HepG2 (cell line): ENCODE measurements around the gene WDCP. TPM values are rescaled to one million over a fixed set of nuclear protein-coding genes. Genes with fewer than 3 reads are reported as not detected.

Source experiments
- ATAC-seq: fragments of 200-7000 bp; cut with Tn5 transposase; 3 replicates; pipeline ENCODE4 v1.9.1; 2020; ENCODE audit warnings: mild to moderate bottlenecking, moderate library complexity
- BruUV-seq: library from RNA; stranded (reverse); fragments of 400-500 nt; replicated peaks from 2 replicates; lab custom pipeline; 2021; lab: Mats Ljungman, UMichigan
- CTCF ChIA-PET: fragments of 300-600 bp; formaldehyde crosslinking; extraction: SDS; loops from one replicate; lab custom pipeline; 2021; ENCODE audit warnings: low total read pairs, inconsistent platforms, low intra/inter-chr PET ratio; lab: Yijun Ruan, JAX
- POLR2A ChIA-PET: fragments of 350-600 bp; sonication (Branson Sonifier 250); formaldehyde crosslinking; loops from one replicate; lab custom pipeline; 2020; ENCODE audit warnings: antibody characterized with exemption, inconsistent platforms; lab: Yijun Ruan, JAX
- DNase-seq: peaks from one replicate; pipeline ENCODE4 v3.0.0-alpha.2; 2015; ENCODE audit warnings: low spot score
- FAIRE-seq: peaks from 3 replicates; lab custom pipeline; 2011; peaks lifted over from hg19 to GRCh38; lab: Jason Lieb, UNC
- H2AFZ ChIP-seq: one replicate; pipeline ENCODE4 v1.6.1; 2011; ENCODE audit warnings: low read length, inconsistent platforms
- H3K27ac ChIP-seq: fragments of 300-600 bp; 3 replicates; pipeline ENCODE4 v1.8.0; 2011; ENCODE audit warnings: mixed run types, mild to moderate bottlenecking, mixed read lengths, low read length, inconsistent platforms; ENCODE audit not compliant: insufficient read depth; ENCODE audit errors: extremely low read length
- H3K27me3 ChIP-seq, 2 experiments: fragments of 200-600 bp in 1 of 2; 2 replicates in 1 of 2; 3 replicates in 1 of 2; pipeline versions ENCODE4 v1.6.0 to v1.8.0; 2011; ENCODE audit warnings: low read length in 2 of 2, mild to moderate bottlenecking in 2 of 2, moderate library complexity in 2 of 2, inconsistent platforms in 1 of 2; ENCODE audit not compliant: insufficient read depth in 2 of 2, control insufficient read depth in 1 of 2
- H3K36me3 ChIP-seq, 2 experiments: fragments of 200-600 bp in 1 of 2; replicated peaks in 1 of 2; 2 replicates in 1 of 2; 3 replicates in 1 of 2; pipeline versions ENCODE4 v1.5.1 to v1.8.0; 2011; ENCODE audit warnings: low read length in 2 of 2, inconsistent platforms in 1 of 2; ENCODE audit not compliant: insufficient read depth in 2 of 2, control insufficient read depth in 1 of 2
- H3K4me1 ChIP-seq: 2 replicates; pipeline ENCODE4 v1.5.1; 2012; ENCODE audit warnings: low read length, inconsistent platforms; ENCODE audit not compliant: insufficient read depth
- H3K4me2 ChIP-seq: 2 replicates; pipeline ENCODE4 v1.6.0; 2011; ENCODE audit warnings: low read depth, low read length, inconsistent platforms
- H3K4me3 ChIP-seq, 3 experiments: fragments of 200-600 bp in 1 of 3; sonication (generic), shearing (Covaris generic) in 1 of 3; replicated peaks in 1 of 3; 2 replicates each; pipeline ENCODE4 v1.5.1; 2011 to 2016; ENCODE audit warnings: low read length in 3 of 3, inconsistent platforms in 2 of 3, low read depth in 2 of 3, mild to moderate bottlenecking in 2 of 3, control low read depth in 1 of 3, mixed read lengths in 1 of 3; ENCODE audit not compliant: insufficient read depth in 1 of 3
- H3K79me2 ChIP-seq: one replicate; pipeline ENCODE4 v1.6.1; 2011; ENCODE audit warnings: low read length, inconsistent platforms; ENCODE audit not compliant: insufficient read depth
- H3K9ac ChIP-seq: 2 replicates; pipeline ENCODE4 v1.6.0; 2011; ENCODE audit warnings: mild to moderate bottlenecking, low read depth, low read length, inconsistent platforms; ENCODE audit not compliant: insufficient read depth
- H3K9me3 ChIP-seq: 2 replicates; pipeline ENCODE4 v1.5.1; 2012; ENCODE audit warnings: mild to moderate bottlenecking, low read length
- H4K20me1 ChIP-seq: 2 replicates; pipeline ENCODE4 v1.6.0; 2011; ENCODE audit warnings: inconsistent platforms, mild to moderate bottlenecking, low read length, moderate library complexity; ENCODE audit not compliant: insufficient read depth
- CAMTA2 ChIP-seq: sonication (generic); formaldehyde crosslinking; IDR thresholded peaks from 2 replicates; pipeline ENCODE4 v1.4.0; 2020; ENCODE audit warnings: mild to moderate bottlenecking, missing genetic modification reagents, borderline replicate concordance
- CHCHD3 ChIP-seq: sonication (generic); formaldehyde crosslinking; IDR thresholded peaks from 2 replicates; pipeline ENCODE4 v1.8.0; 2022; ENCODE audit warnings: mild to moderate bottlenecking, missing genetic modification reagents, moderate library complexity
- NKX3-1 ChIP-seq: sonication (generic); formaldehyde crosslinking; IDR thresholded peaks from 2 replicates; pipeline ENCODE4 v1.5.0; 2020; ENCODE audit warnings: missing genetic modification reagents
- RAD21 ChIP-seq: fragments of 450-650 bp; formaldehyde crosslinking; IDR thresholded peaks from 2 replicates; pipeline ENCODE4 v1.5.0; 2020; ENCODE audit warnings: mild to moderate bottlenecking
- SMARCC2 ChIP-seq: fragments of 450-650 bp; IDR thresholded peaks from 2 replicates; pipeline ENCODE4 v1.6.1; 2017; ENCODE audit warnings: antibody characterized with exemption, mild to moderate bottlenecking
- SOX13 ChIP-seq, 3 experiments: fragments of 450-650 bp in 1 of 3; sonication (generic) in 1 of 3; formaldehyde crosslinking in 1 of 3; IDR thresholded peaks in 2 of 3; conservative IDR thresholded peaks in 1 of 3; 2 replicates each; pipeline versions ENCODE4 v1.5.0 to v1.6.1; 2016 to 2020; ENCODE audit warnings: antibody characterized with exemption in 1 of 3, mild to moderate bottlenecking in 1 of 3, missing compliant biosample characterization in 1 of 3, missing genetic modification reagents in 1 of 3, moderate library complexity in 1 of 3
- THAP11 ChIP-seq: IDR thresholded peaks from 2 replicates; pipeline ENCODE4 v1.6.1; 2016; ENCODE audit warnings: missing biosample characterization, missing genetic modification reagents
- ZBTB42 ChIP-seq: sonication (generic); formaldehyde crosslinking; IDR thresholded peaks from 2 replicates; pipeline ENCODE4 v1.5.0; 2020; ENCODE audit warnings: mild to moderate bottlenecking, missing genetic modification reagents
- ZBTB7A ChIP-seq: sonication (generic); formaldehyde crosslinking; IDR thresholded peaks from 2 replicates; pipeline ENCODE4 v1.8.0; 2022; ENCODE audit warnings: mild to moderate bottlenecking, missing genetic modification reagents
- ZC3H13 ChIP-seq: sonication (generic); formaldehyde crosslinking; IDR thresholded peaks from 2 replicates; pipeline ENCODE4 v1.8.1; 2023; ENCODE audit warnings: mild to moderate bottlenecking, missing genetic modification reagents, moderate library complexity
- ZMYM3 ChIP-seq: sonication (generic); formaldehyde crosslinking; IDR thresholded peaks from 2 replicates; pipeline ENCODE4 v1.5.1; 2020; ENCODE audit warnings: mild to moderate bottlenecking, missing genetic modification reagents
- ZNF329 ChIP-seq: sonication (generic); formaldehyde crosslinking; IDR thresholded peaks from 2 replicates; pipeline ENCODE4 v1.9.0; 2021; ENCODE audit warnings: low read depth, mild to moderate bottlenecking, missing genetic modification reagents
- ZNF451 ChIP-seq: sonication (generic); formaldehyde crosslinking; IDR thresholded peaks from 2 replicates; pipeline ENCODE4 v1.5.0; 2020; ENCODE audit warnings: mild to moderate bottlenecking, missing genetic modification reagents
- ZNF614 ChIP-seq: IDR thresholded peaks from 2 replicates; pipeline ENCODE4 v1.6.1; 2018; ENCODE audit warnings: missing biosample characterization, missing genetic modification reagents, inconsistent platforms, borderline replicate concordance
- ZNF768 ChIP-seq: sonication (generic); formaldehyde crosslinking; IDR thresholded peaks from 2 replicates; pipeline ENCODE4 v1.4.0; 2020; ENCODE audit warnings: missing genetic modification reagents
- WGBS: methylation state at CpG from one replicate; pipeline ENCODE4 v1.1.6; 2017; ENCODE audit warnings: low lambda C conversion rate; 5-methylcytosine and 5-hydroxymethylcytosine counted together
- in situ Hi-C: cut with HindIII; loops from 2 replicates; pipeline ENCODE4 v1.10.0; 2017; ENCODE audit warnings: low pct_unique_long_range_greater_than_20kb; ENCODE audit not compliant: extremely low pct_ligation_motif_present
- intact Hi-C: fragments of 100-400 bp; cut with micrococcal nuclease; formaldehyde crosslinking; loops from one replicate; pipeline ENCODE4 v1.10.0; 2022; ENCODE audit not compliant: unreplicated experiment
- polyA plus RNA-seq, 8 experiments: library from polyadenylated mRNA; depleted of rRNA in 3 of 8; stranded (reverse) in 7 of 8; unstranded in 1 of 8; fragments of >200 nt; fragmentation: Illumina TruSeq in 4 of 8; extraction: Trizol in 4 of 8; gene quantifications; 2 replicates each; pipeline versions ENCODE4 v1.2.1 to v1.2.3, GENCODE V29; 2011 to 2016; ENCODE audit warnings: low read depth in 4 of 8, missing spikeins in 1 of 8, mixed read lengths in 1 of 8; ENCODE audit not compliant: insufficient read depth in 1 of 8
- total RNA-seq, 5 experiments: library from RNA; depleted of rRNA; stranded (reverse); fragments of >200 nt; fragmentation: Illumina TruSeq; extraction: Trizol; gene quantifications; 2 replicates each; pipeline ENCODE4 v1.2.3, GENCODE V29; 2016; ENCODE audit warnings: low read depth in 1 of 5
- TF ChIP-seq, protein P1 (sequence below): sonication (generic); formaldehyde crosslinking; IDR thresholded peaks from 2 replicates; pipeline ENCODE4 v1.5.0; 2020; ENCODE audit warnings: missing genetic modification reagents, mild to moderate bottlenecking, borderline replicate concordance
- TF ChIP-seq, protein P2 (sequence below), 2 experiments: sonication (generic) in 1 of 2; formaldehyde crosslinking in 1 of 2; IDR thresholded peaks; 2 replicates each; pipeline versions ENCODE4 v1.4.0 to v1.6.1; 2018 to 2020; ENCODE audit warnings: missing genetic modification reagents in 2 of 2, borderline replicate concordance in 1 of 2, low read depth in 1 of 2, mild to moderate bottlenecking in 1 of 2, missing biosample characterization in 1 of 2
- TF ChIP-seq, protein P3 (sequence below): fragments of 450-650 bp; IDR thresholded peaks from 2 replicates; pipeline ENCODE4 v1.6.1; 2017; ENCODE audit warnings: mild to moderate bottlenecking

WDCP gene
- total and polyA plus RNA-seq, 2 of the 13 experiments (the other 11 are each of a cell fraction or from before 2014, with no cell fraction given) = 17.4 to 22.6 TPM

DNA sequence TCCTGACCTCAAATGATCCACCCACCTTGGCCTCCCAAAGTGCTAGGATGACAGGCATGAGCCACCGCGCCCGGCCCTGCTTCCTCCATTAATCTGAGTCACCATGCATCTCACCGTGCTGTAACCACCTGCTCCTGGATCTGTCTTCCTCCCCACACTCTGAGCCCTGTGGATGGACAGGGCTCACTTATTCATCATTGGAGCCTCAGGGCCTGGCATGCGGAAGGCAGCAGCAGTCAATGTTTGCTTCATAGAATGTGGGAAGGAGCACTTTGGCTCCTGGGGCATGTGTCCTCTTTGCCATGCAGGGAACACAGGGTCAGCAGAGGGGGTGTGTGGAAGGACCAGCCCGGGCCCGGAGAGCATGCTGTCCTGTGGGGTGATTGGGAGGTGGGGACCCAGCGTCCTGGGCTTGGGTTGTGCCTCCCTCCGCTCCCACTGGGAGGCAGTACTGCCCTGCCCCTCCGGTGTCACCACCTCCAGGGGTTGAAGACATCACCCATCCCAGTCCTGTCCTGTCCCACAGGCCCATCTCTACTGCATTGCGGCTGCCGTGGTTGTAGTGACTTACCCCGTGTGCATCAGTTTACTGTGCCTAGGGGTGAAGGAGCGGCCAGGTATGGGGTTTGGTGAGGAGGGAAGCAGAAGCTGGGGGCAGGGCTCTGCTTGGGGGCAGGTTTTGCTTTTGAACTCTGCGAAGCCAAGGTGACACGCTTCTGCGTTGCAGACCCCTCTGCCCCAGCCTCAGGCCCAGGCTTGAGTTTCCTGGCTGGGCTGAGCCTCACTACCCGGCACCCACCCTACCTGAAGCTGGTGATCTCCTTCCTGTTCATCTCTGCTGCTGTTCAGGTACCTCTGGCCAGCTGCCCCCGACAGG lies 25.8 kb downstream of the WDCP start:
- DNase-seq (peak; percentile 61), ATAC-seq (peak; percentile 84), FAIRE-seq (peak; percentile 76)
- Histone ChIP-seq H3K9ac (no peak overlapping the region), H3K4me2 (no peak overlapping the region), H3K27me3 (no peaks in the 10 kb centered on the region), H3K4me1 (peaks cover 44% of the 10 kb centered on the region), H2AFZ (no peak overlapping the region), H4K20me1 (no peaks in the 10 kb centered on the region), H3K79me2 (no peaks in the 10 kb centered on the region), H3K9me3 (no peaks in the 10 kb centered on the region), H3K4me3 (no peak overlapping the region), H3K27ac (peak overlapping the region; percentile 41), H3K36me3 (peaks cover 3 to 15% of the 10 kb centered on the region in 2 experiments; a peak in 3 of 5 replicates)
- ChIA-PET CTCF (interaction anchor here (1.3 to 3.4 kb wide), 3 partner anchors 39 to 143 kb away, joined by 8 to 37 read pairs (median 36); partner anchors contain the start of gene TP53I3), POLR2A (interaction anchor here (1.1 to 3.5 kb wide), 8 partner anchors 24 to 94 kb away, joined by 4 to 23 read pairs (median 13); partner anchors contain the start of genes ATAD2B, SF3B6, TP53I3 and WDCP)
- in situ Hi-C loops (loop anchor here (5.0 to 10.0 kb wide), 2 partner anchors 41 to 143 kb away; no protein-coding TSS in a partner anchor), intact Hi-C loops (loop anchor here (1.0 kb wide), 4 partner anchors 26 to 143 kb away; partner anchors contain the start of genes TP53I3 and WDCP)
- BruUV-seq = no TSS peak
- WGBS = 70% methylated on average over 17 of the region's 19 CpGs
- TF ChIP-seq ZBTB7A (CRISPR knock-in tag) = no peak
- no peak for TF ChIP-seq SOX13 (IDR thresholded peaks at IDR 0.05)
- no peak for TF ChIP-seq SOX13 (CRISPR knock-in tag; conservative IDR thresholded peaks at IDR 0.05 in 1 of 2, IDR thresholded peaks at IDR 0.05 in 1 of 2)
- peak; percentile 19; the same call in 1 of the 2 replicates for TF ChIP-seq ZNF768
- TF ChIP-seq ZNF329 (CRISPR knock-in tag) = no peak
- peak; percentile 18; the same call in 1 of the 2 replicates for TF ChIP-seq ZNF614 (CRISPR knock-in tag)
- no peak for TF ChIP-seq ZC3H13 (CRISPR knock-in tag)
- TF ChIP-seq THAP11 (CRISPR knock-in tag) = 0 out of 2 replicates have a peak, but pooled peaks have one; percentile 28
- TF ChIP-seq SMARCC2 = no peak
- peak; percentile 97 for TF ChIP-seq RAD21
- no peak for TF ChIP-seq ZMYM3 (CRISPR knock-in tag)
- TF ChIP-seq ZNF451 (CRISPR knock-in tag) = no peak; the same call in 1 of the 2 replicates
- TF ChIP-seq, protein P1, sequence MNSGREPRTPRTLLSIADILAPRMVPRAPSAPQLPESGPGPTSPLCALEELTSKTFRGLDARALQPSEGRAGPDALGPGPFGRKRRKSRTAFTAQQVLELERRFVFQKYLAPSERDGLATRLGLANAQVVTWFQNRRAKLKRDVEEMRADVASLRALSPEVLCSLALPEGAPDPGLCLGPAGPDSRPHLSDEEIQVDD (CRISPR knock-in tag) = no peak
- no peak for TF ChIP-seq CHCHD3 (CRISPR knock-in tag)
- TF ChIP-seq ZBTB42 (CRISPR knock-in tag) = no peak
- TF ChIP-seq, protein P2, sequence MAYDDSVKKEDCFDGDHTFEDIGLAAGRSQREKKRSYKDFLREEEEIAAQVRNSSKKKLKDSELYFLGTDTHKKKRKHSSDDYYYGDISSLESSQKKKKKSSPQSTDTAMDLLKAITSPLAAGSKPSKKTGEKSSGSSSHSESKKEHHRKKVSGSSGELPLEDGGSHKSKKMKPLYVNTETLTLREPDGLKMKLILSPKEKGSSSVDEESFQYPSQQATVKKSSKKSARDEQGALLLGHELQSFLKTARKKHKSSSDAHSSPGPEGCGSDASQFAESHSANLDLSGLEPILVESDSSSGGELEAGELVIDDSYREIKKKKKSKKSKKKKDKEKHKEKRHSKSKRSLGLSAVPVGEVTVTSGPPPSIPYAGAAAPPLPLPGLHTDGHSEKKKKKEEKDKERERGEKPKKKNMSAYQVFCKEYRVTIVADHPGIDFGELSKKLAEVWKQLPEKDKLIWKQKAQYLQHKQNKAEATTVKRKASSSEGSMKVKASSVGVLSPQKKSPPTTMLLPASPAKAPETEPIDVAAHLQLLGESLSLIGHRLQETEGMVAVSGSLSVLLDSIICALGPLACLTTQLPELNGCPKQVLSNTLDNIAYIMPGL (CRISPR knock-in tag; IDR thresholded peaks at IDR 0.05; ENCODE audit: borderline replicate concordance in 1 of 2, low read depth in 1 of 2) = peak in 1 of 2 experiments; percentile 63; a peak in 1 of 4 replicates
- no peak for TF ChIP-seq NKX3-1 (CRISPR knock-in tag)
- TF ChIP-seq CAMTA2 (CRISPR knock-in tag) = no peak
- TF ChIP-seq, protein P3, sequence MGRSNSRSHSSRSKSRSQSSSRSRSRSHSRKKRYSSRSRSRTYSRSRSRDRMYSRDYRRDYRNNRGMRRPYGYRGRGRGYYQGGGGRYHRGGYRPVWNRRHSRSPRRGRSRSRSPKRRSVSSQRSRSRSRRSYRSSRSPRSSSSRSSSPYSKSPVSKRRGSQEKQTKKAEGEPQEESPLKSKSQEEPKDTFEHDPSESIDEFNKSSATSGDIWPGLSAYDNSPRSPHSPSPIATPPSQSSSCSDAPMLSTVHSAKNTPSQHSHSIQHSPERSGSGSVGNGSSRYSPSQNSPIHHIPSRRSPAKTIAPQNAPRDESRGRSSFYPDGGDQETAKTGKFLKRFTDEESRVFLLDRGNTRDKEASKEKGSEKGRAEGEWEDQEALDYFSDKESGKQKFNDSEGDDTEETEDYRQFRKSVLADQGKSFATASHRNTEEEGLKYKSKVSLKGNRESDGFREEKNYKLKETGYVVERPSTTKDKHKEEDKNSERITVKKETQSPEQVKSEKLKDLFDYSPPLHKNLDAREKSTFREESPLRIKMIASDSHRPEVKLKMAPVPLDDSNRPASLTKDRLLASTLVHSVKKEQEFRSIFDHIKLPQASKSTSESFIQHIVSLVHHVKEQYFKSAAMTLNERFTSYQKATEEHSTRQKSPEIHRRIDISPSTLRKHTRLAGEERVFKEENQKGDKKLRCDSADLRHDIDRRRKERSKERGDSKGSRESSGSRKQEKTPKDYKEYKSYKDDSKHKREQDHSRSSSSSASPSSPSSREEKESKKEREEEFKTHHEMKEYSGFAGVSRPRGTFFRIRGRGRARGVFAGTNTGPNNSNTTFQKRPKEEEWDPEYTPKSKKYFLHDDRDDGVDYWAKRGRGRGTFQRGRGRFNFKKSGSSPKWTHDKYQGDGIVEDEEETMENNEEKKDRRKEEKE = no peak
